Large intestine (tissue), 3 donors: Measurements from ENCODE around the gene GLRX5. TPM values are rescaled to one million over a fixed set of nuclear protein-coding genes. Genes with fewer than 3 reads are reported as not detected.

Experiments used
- DNase-seq, 2 donors: peaks; one replicate each; pipeline versions ENCODE4 v3.0.0 to v3.0.0-alpha.2; 2013
- H3K27ac ChIP-seq: one replicate; pipeline ENCODE4 v1.5.1; 2013; ENCODE audit warnings: low read length
- H3K27me3 ChIP-seq: 2 replicates; pipeline ENCODE4 v1.6.1; 2013; ENCODE audit warnings: low read length; ENCODE audit not compliant: control insufficient read depth, insufficient read depth
- H3K36me3 ChIP-seq: 2 replicates; pipeline ENCODE4 v1.6.1; 2013; ENCODE audit warnings: low read length; ENCODE audit not compliant: control insufficient read depth, insufficient read depth
- H3K4me1 ChIP-seq: one replicate; pipeline ENCODE4 v1.6.1; 2013; ENCODE audit warnings: low read length; ENCODE audit not compliant: control insufficient read depth, insufficient read depth
- H3K4me3 ChIP-seq: one replicate; pipeline ENCODE4 v1.5.1; 2013; ENCODE audit warnings: low read length
- H3K9me3 ChIP-seq: one replicate; pipeline ENCODE4 v1.6.1; 2013; ENCODE audit warnings: mild to moderate bottlenecking, low read depth, low read length, moderate library complexity; ENCODE audit not compliant: control insufficient read depth
- WGBS: methylation state at CpG from one replicate; pipeline ENCODE4 v1.1.5; 2013; ENCODE audit warnings: low lambda C conversion rate; ENCODE audit not compliant: insufficient coverage; 5-methylcytosine and 5-hydroxymethylcytosine counted together
- polyA plus RNA-seq: library from polyadenylated mRNA; unstranded; fragments of 120-200 nt; gene quantifications from one replicate; pipeline ENCODE4 v1.2.1, GENCODE V29; 2013

GLRX5 gene
- polyA plus RNA-seq, 1 donor: 46.5 TPM

GRCh38 chr14:95543021-95543420, 8.2 kb downstream of the GLRX5 start:
- DNase-seq: no peak
- H3K4me3 ChIP-seq: no peak overlapping the region
- no CpG with 5 or more reads among the region's 5 CpGs for WGBS
- H3K27ac ChIP-seq: no peak overlapping the region
- H3K9me3 ChIP-seq: no peaks in the 10 kb centered on the region
- H3K36me3 ChIP-seq: peaks cover 17% of the 10 kb centered on the region
- no peaks in the 10 kb centered on the region for H3K27me3 ChIP-seq
- H3K4me1 ChIP-seq: no peaks in the 10 kb centered on the region

- H3K9me3 ChIP-seq: no peaks in the 10 kb centered on the region
- 100% methylated on average over 2 of the region's 8 CpGs for WGBS
- H3K27me3 ChIP-seq: no peaks in the 10 kb centered on the region
- no peak for DNase-seq
- no peak overlapping the region for H3K4me3 ChIP-seq
- peaks cover 17% of the 10 kb centered on the region for H3K36me3 ChIP-seq
- H3K27ac ChIP-seq: no peak overlapping the region
- no peaks in the 10 kb centered on the region for H3K4me1 ChIP-seq
Measured at GRCh38 chr14:95544588-95544987, 9.7 kb downstream of the GLRX5 start.

GRCh38 chr14:95545515-95546168, 10.8 kb downstream of the GLRX5 start:
- no peaks in the 10 kb centered on the region for H3K9me3 ChIP-seq
- no peak overlapping the region for H3K27ac ChIP-seq
- H3K4me1 ChIP-seq: no peaks in the 10 kb centered on the region
- H3K36me3 ChIP-seq: peaks cover 17% of the 10 kb centered on the region
- H3K4me3 ChIP-seq: no peak overlapping the region
- no peak for DNase-seq
- no peaks in the 10 kb centered on the region for H3K27me3 ChIP-seq
- no CpG with 5 or more reads among the region's 5 CpGs for WGBS

DNA sequence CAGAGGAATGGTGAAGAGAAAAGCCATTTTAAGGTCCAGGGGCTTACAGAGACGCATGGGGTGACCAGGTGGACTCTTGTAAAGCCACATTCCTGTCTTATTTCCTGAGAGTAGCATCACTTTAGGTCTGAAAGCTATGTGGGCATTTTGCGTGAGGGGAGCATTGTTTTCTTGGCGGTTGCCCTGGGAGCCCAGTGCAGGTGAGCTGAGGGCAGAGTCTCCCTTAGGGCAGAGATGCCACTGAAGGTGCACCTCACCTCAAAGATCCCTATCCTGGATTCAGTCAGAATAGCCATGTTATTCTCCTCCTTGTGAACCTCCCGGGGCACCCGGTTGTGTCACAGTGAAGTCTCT, 12.4 kb downstream of the GLRX5 start:
- peaks cover 17% of the 10 kb centered on the region for H3K36me3 ChIP-seq
- WGBS: 94% methylated on average over 2 of the region's 5 CpGs
- no peak overlapping the region for H3K27ac ChIP-seq

DNA sequence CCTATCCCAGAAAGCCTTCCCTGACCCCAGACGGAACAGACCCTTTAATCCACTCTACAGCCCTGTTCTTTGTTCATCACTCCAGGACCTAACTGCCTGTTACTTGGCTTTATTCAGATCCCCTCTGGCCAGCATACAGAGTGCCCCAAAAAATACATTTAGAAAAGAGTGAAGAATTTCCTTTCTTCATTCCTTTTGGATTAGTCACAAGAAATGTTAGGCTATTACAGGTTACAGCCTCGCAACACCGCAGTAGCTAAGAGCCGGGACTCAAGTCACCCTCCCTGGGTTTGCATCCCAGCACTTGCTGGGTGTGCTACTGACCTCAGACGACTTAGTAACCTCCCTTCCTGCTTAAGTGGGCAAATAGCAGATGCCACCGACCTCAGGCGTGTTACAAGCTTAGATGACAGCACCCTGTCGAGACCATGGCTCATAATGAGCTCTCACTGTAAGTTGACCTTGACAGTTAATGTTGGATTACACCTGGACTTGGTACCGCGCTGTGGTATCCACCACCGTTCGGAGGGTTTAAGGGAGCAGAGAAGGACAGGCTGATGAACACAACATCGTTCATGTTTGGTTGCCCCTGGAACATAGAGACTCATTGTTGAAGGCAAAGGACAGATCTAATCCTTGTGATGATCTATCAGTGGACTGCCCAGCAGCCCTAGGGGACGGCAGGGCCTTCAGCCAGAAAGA, 12.9 kb downstream of the GLRX5 start:
- Histone ChIP-seq H3K27ac (no peak overlapping the region), H3K4me1 (no peaks in the 10 kb centered on the region), H3K36me3 (peaks cover 17% of the 10 kb centered on the region), H3K27me3 (no peaks in the 10 kb centered on the region), H3K4me3 (no peak overlapping the region), H3K9me3 (no peaks in the 10 kb centered on the region)
- WGBS: no CpG with 5 or more reads among the region's 14 CpGs
- no peak for DNase-seq

More for the DNA sequence above, 12.4 kb downstream of the GLRX5 start:
- Histone ChIP-seq H3K27me3 (no peaks in the 10 kb centered on the region), H3K9me3 (no peaks in the 10 kb centered on the region), H3K4me1 (no peaks in the 10 kb centered on the region), H3K4me3 (no peak overlapping the region)
- no peak for DNase-seq

DNA sequence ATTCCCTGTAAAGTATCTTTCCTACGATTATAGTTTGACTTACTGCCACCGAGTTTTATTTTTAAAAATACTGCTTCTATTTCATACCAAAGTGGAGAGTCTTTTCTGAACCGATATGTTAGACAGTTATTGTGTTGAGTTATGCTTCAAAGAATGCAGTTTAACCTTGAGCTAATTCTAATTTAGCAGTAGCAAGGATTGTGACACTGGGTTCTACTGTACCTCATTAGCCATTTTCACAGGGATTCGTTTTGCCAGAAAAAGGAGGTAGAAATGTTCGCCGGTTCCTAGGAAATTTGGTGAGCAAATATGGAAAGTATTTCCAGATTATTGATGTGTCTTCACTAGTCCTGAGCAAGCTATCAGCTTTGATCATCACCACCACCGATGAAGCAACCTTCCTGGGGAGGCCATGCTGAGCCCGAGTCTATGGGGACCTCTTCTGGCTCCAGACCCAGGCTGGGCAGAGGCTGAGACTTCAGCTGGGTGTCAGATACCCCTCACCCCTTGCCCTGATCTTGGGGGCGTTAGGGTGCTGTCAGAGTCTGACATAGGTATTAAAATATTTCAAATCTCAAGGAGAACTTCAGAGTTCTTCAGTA, 13.6 kb downstream of the GLRX5 start:
- Histone ChIP-seq H3K27ac (no peak overlapping the region), H3K27me3 (no peaks in the 10 kb centered on the region), H3K4me3 (no peak overlapping the region), H3K9me3 (no peaks in the 10 kb centered on the region), H3K4me1 (no peaks in the 10 kb centered on the region), H3K36me3 (peaks cover 17% of the 10 kb centered on the region)
- WGBS: 76% methylated on average over 2 of the region's 9 CpGs
- no peak for DNase-seq

DNA sequence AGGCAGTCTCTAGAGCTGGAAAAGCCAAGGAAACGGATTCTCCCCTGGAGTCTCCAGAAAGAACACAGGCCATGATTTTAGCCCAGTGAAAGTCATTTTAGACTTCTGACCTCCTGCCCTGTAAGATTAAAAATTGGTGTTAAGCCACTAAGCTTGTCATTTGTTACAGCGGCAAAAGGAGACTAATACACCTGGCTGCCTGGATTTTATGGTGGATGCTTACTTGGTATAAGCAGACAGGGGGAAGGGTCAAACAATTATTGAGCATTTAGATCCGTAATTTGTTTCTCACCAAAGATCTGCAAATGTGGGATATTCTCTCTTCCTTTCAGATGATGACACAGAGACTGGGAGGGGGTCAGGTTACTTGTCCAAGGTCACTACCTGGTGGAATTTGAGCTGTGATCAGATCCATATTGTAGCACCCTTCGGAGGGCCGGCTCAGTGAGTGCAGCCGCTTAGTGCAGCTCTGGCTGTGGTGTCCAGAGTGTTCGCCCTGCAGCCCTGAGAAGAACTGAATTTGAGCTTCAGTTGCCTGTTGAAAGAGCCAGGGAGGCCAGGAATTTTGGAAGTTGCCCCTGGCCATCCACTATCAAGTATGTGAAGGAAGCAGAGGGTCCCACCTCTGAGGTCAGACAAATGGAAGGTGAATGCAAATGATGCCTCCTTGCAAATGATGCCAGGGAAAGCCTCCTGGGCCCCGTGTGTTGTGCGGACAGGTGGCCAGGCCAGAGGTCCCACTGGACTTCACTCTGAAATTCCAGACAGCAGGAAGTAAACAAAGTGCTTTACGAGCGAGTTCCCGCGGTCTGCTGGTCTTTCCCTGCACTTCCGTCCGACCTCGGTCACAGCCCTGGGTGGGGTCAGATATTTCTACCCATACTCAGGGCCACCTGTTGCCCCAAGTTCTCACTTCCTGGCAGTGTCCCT, 15.1 kb downstream of the GLRX5 start:
- Histone ChIP-seq H3K4me1 (no peaks in the 10 kb centered on the region), H3K27ac (no peak overlapping the region)
- DNase-seq: no peak

GRCh38 chr14:95551435-95551834, 16.6 kb downstream of the GLRX5 start:
- WGBS: no CpG with 5 or more reads among the region's 1 CpG
- H3K27me3 ChIP-seq: no peaks in the 10 kb centered on the region
- DNase-seq: no peak
- H3K27ac ChIP-seq: no peak overlapping the region
- H3K36me3 ChIP-seq: no peaks in the 10 kb centered on the region
- H3K9me3 ChIP-seq: no peaks in the 10 kb centered on the region
- H3K4me1 ChIP-seq: no peaks in the 10 kb centered on the region
- H3K4me3 ChIP-seq: no peak overlapping the region

More for the DNA sequence above, 15.1 kb downstream of the GLRX5 start:
- no CpG with 5 or more reads among the region's 16 CpGs for WGBS
- no peak overlapping the region for H3K4me3 ChIP-seq
- no peaks in the 10 kb centered on the region for H3K27me3 ChIP-seq
- no peaks in the 10 kb centered on the region for H3K9me3 ChIP-seq
- peaks cover 8% of the 10 kb centered on the region for H3K36me3 ChIP-seq

DNA sequence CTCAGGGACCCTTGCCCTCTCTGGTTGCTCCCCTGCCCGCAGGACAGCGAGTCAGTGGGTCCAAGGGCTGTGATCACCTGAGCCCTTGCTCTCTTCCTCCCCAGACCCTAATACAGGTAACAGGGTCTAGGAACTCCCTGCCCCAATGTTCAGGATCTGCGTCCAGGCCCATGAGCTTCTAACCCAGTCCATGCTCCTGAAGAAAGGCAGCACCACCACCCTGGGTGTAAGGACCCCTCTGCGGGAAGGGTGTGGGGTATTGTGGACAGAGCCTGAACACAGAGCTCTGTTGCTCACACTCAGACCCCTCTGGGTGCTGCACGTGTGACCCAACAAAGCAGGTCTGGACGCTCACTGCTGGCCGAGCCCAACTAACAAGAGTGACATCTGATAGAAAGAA, 18.3 kb downstream of the GLRX5 start:
- no CpG with 5 or more reads among the region's 7 CpGs for WGBS
- H3K4me3 ChIP-seq: no peak overlapping the region

GRCh38 chr14:95555053-95555452, 20.2 kb downstream of the GLRX5 start:
- Histone ChIP-seq H3K4me1 (no peaks in the 10 kb centered on the region), H3K9me3 (no peaks in the 10 kb centered on the region), H3K4me3 (no peak overlapping the region), H3K36me3 (no peaks in the 10 kb centered on the region), H3K27me3 (no peaks in the 10 kb centered on the region), H3K27ac (no peak overlapping the region)
- DNase-seq: no peak
- WGBS: no CpG with 5 or more reads among the region's 10 CpGs

More for the DNA sequence above, 18.3 kb downstream of the GLRX5 start:
- Histone ChIP-seq H3K4me1 (no peaks in the 10 kb centered on the region), H3K36me3 (no peaks in the 10 kb centered on the region), H3K9me3 (no peaks in the 10 kb centered on the region), H3K27ac (no peak overlapping the region), H3K27me3 (no peaks in the 10 kb centered on the region)
- no peak for DNase-seq
